HepG2 (cell line): ENCODE measurements around the gene TP73. TPM values are rescaled to one million over a fixed set of nuclear protein-coding genes. Genes with fewer than 3 reads are reported as not detected.
A peak's percentile ranks its signal among the peaks of the same experiment; 100 is the strongest.

ENCODE experiments used
- ETV6 ChIP-seq: sonication (generic); formaldehyde crosslinking; conservative IDR thresholded peaks from 2 replicates; pipeline ENCODE4 v1.4.0; 2020; ENCODE audit warnings: missing genetic modification reagents
- GATAD2A ChIP-seq: IDR thresholded peaks from 2 replicates; pipeline ENCODE4 v1.6.1; 2016
- HNRNPLL ChIP-seq: fragments of 200-400 bp; formaldehyde crosslinking; IDR thresholded peaks from 2 replicates; pipeline ENCODE4 v1.6.1; 2017; ENCODE audit warnings: mild to moderate bottlenecking, low read depth, low read length; ENCODE audit not compliant: poor library complexity, severe bottlenecking
- MAF1 ChIP-seq: sonication (generic); formaldehyde crosslinking; IDR thresholded peaks from 2 replicates; pipeline ENCODE4 v1.5.0; 2020; ENCODE audit warnings: missing genetic modification reagents, borderline replicate concordance
- MEIS2 ChIP-seq: sonication (generic); formaldehyde crosslinking; IDR thresholded peaks from 2 replicates; pipeline ENCODE4 v1.9.0; 2021; ENCODE audit warnings: mild to moderate bottlenecking, missing genetic modification reagents
- ONECUT2 ChIP-seq: sonication (generic); formaldehyde crosslinking; IDR thresholded peaks from 2 replicates; pipeline ENCODE4 v1.4.0; 2020; ENCODE audit warnings: missing genetic modification reagents
- RAD21 ChIP-seq: fragments of 450-650 bp; formaldehyde crosslinking; IDR thresholded peaks from 2 replicates; pipeline ENCODE4 v1.5.0; 2020; ENCODE audit warnings: mild to moderate bottlenecking
- RELA ChIP-seq: sonication (generic); formaldehyde crosslinking; IDR thresholded peaks from 2 replicates; pipeline ENCODE4 v1.4.0; 2020; ENCODE audit warnings: missing genetic modification reagents
- TAF15 ChIP-seq: fragments of 200-400 bp; formaldehyde crosslinking; IDR thresholded peaks from one replicate; pipeline ENCODE4 v1.6.1; 2018; ENCODE audit warnings: mild to moderate bottlenecking, low read depth, low read length; ENCODE audit not compliant: poor library complexity, severe bottlenecking
- ZBTB38 ChIP-seq: sonication (generic); formaldehyde crosslinking; IDR thresholded peaks from 2 replicates; pipeline ENCODE4 v1.5.1; 2020; ENCODE audit warnings: mild to moderate bottlenecking, missing genetic modification reagents
- ZNF24 ChIP-seq: fragments of 450-650 bp; IDR thresholded peaks from 2 replicates; pipeline ENCODE4 v1.6.1; 2017; ENCODE audit warnings: antibody characterized with exemption, mild to moderate bottlenecking
- ZNF484 ChIP-seq: sonication (generic); formaldehyde crosslinking; IDR thresholded peaks from 2 replicates; pipeline ENCODE4 v1.5.1; 2020; ENCODE audit warnings: mild to moderate bottlenecking, low read depth, missing genetic modification reagents, borderline replicate concordance
- ZNF605 ChIP-seq: sonication (generic); formaldehyde crosslinking; IDR thresholded peaks from 2 replicates; pipeline ENCODE4 v1.8.0; 2022; ENCODE audit warnings: mild to moderate bottlenecking, missing genetic modification reagents
- ZNF816 ChIP-seq: sonication (generic); formaldehyde crosslinking; IDR thresholded peaks from 2 replicates; pipeline ENCODE4 v1.8.0; 2022; ENCODE audit warnings: missing genetic modification reagents, mild to moderate bottlenecking, borderline replicate concordance
- polyA plus RNA-seq, 8 experiments: library from polyadenylated mRNA; depleted of rRNA in 3 of 8; stranded (reverse) in 7 of 8; unstranded in 1 of 8; fragments of >200 nt; fragmentation: Illumina TruSeq in 4 of 8; extraction: Trizol in 4 of 8; gene quantifications; 2 replicates each; pipeline versions ENCODE4 v1.2.1 to v1.2.3, GENCODE V29; 2011 to 2016; ENCODE audit warnings: low read depth in 4 of 8, missing spikeins in 1 of 8, mixed read lengths in 1 of 8; ENCODE audit not compliant: insufficient read depth in 1 of 8
- total RNA-seq, 5 experiments: library from RNA; depleted of rRNA; stranded (reverse); fragments of >200 nt; fragmentation: Illumina TruSeq; extraction: Trizol; gene quantifications; 2 replicates each; pipeline ENCODE4 v1.2.3, GENCODE V29; 2016; ENCODE audit warnings: low read depth in 1 of 5
- TF ChIP-seq, protein P1 (sequence below): sonication (generic); formaldehyde crosslinking; IDR thresholded peaks from 2 replicates; pipeline ENCODE4 v1.9.0; 2021; ENCODE audit warnings: missing genetic modification reagents, mild to moderate bottlenecking, borderline replicate concordance
- TF ChIP-seq, protein P2 (sequence below): sonication (generic); formaldehyde crosslinking; IDR thresholded peaks from 2 replicates; pipeline ENCODE4 v1.5.1; 2020; ENCODE audit warnings: mild to moderate bottlenecking, missing genetic modification reagents, moderate library complexity
- TF ChIP-seq, protein P3 (sequence below): IDR thresholded peaks from 2 replicates; pipeline ENCODE4 v1.6.1; 2016; ENCODE audit warnings: mild to moderate bottlenecking
- TF ChIP-seq, protein P4 (sequence below): IDR thresholded peaks from 2 replicates; pipeline ENCODE4 v1.6.1; 2018; ENCODE audit warnings: missing genetic modification reagents, mild to moderate bottlenecking, missing compliant biosample characterization
- TF ChIP-seq, protein P5 (sequence below): sonication (generic); formaldehyde crosslinking; IDR thresholded peaks from 2 replicates; pipeline ENCODE4 v1.4.0; 2020; ENCODE audit warnings: mild to moderate bottlenecking, missing genetic modification reagents
- TF ChIP-seq, protein P6 (sequence below): IDR thresholded peaks from 2 replicates; pipeline ENCODE4 v1.6.1; 2016; ENCODE audit warnings: missing biosample characterization, missing genetic modification reagents, low read depth

TP73 gene
- total and polyA plus RNA-seq, 2 of the 13 experiments (the other 11 are each of a cell fraction or from before 2014, with no cell fraction given), result 0.49 to 1.1 TPM

DNA sequence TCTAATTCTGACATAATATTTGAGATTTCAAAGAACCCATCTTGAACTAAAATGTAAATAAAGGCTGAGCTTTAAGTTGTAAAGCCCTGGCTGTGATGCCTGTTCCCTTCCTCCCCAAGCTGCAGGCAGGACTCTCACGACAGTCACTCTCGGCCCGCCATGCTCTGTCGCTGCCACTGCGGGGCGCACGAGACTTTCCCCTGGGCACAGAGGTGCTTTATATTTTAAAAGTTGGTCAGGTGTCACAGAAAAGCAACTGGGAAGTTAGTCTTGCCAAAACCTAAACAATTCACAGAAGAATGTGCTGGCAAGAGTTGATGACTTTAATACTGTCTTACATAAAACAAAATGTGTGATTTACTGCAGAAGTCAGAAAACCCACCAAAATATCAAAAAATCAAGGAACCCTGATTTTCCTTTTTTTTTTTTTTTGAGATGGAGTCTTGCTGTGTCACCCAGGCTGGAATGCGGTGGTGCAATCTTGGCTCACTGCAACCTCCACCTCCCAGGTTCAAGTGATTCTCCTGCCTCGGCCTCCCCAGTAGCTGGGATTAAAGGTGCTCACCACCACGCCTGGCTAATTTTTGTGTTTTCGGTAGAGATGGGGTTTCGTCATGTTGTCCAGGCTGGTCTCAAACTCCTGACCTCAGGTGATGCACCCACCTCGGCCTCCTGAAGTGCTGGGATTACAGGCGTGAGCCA lies 133.3 kb downstream of the TP73 start (continued):
- TF ChIP-seq ZNF484 (CRISPR knock-in tag) (no peak), TAF15 (no peak), RELA (no peak), ZNF24 (no peak), ZBTB38 (CRISPR knock-in tag) (no peak), ZNF816 (CRISPR knock-in tag) (no peak), ETV6 (CRISPR knock-in tag) (no peak), GATAD2A (no peak), MAF1 (CRISPR knock-in tag) (no peak), MEIS2 (CRISPR knock-in tag) (no peak), ONECUT2 (CRISPR knock-in tag) (no peak), RAD21 (CRISPR knock-in tag) (peak; percentile 54; the same call in 1 of the 2 replicates), ZNF605 (no peak), HNRNPLL (no peak)
- TF ChIP-seq, protein P1, sequence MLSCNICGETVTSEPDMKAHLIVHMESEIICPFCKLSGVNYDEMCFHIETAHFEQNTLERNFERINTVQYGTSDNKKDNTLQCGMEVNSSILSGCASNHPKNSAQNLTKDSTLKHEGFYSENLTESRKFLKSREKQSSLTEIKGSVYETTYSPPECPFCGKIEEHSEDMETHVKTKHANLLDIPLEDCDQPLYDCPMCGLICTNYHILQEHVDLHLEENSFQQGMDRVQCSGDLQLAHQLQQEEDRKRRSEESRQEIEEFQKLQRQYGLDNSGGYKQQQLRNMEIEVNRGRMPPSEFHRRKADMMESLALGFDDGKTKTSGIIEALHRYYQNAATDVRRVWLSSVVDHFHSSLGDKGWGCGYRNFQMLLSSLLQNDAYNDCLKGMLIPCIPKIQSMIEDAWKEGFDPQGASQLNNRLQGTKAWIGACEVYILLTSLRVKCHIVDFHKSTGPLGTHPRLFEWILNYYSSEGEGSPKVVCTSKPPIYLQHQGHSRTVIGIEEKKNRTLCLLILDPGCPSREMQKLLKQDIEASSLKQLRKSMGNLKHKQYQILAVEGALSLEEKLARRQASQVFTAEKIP (CRISPR knock-in tag), result no peak
- TF ChIP-seq, protein P2, sequence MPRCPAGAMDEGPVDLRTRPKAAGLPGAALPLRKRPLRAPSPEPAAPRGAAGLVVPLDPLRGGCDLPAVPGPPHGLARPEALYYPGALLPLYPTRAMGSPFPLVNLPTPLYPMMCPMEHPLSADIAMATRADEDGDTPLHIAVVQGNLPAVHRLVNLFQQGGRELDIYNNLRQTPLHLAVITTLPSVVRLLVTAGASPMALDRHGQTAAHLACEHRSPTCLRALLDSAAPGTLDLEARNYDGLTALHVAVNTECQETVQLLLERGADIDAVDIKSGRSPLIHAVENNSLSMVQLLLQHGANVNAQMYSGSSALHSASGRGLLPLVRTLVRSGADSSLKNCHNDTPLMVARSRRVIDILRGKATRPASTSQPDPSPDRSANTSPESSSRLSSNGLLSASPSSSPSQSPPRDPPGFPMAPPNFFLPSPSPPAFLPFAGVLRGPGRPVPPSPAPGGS (CRISPR knock-in tag), result no peak
- TF ChIP-seq, protein P3, sequence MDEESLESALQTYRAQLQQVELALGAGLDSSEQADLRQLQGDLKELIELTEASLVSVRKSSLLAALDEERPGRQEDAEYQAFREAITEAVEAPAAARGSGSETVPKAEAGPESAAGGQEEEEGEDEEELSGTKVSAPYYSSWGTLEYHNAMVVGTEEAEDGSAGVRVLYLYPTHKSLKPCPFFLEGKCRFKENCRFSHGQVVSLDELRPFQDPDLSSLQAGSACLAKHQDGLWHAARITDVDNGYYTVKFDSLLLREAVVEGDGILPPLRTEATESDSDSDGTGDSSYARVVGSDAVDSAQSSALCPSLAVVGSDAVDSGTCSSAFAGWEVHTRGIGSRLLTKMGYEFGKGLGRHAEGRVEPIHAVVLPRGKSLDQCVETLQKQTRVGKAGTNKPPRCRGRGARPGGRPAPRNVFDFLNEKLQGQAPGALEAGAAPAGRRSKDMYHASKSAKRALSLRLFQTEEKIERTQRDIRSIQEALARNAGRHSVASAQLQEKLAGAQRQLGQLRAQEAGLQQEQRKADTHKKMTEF (CRISPR knock-in tag), result no peak
- TF ChIP-seq, protein P4, sequence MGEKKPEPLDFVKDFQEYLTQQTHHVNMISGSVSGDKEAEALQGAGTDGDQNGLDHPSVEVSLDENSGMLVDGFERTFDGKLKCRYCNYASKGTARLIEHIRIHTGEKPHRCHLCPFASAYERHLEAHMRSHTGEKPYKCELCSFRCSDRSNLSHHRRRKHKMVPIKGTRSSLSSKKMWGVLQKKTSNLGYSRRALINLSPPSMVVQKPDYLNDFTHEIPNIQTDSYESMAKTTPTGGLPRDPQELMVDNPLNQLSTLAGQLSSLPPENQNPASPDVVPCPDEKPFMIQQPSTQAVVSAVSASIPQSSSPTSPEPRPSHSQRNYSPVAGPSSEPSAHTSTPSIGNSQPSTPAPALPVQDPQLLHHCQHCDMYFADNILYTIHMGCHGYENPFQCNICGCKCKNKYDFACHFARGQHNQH (CRISPR knock-in tag), result no peak; the same call in 1 of the 2 replicates
- TF ChIP-seq, protein P5, sequence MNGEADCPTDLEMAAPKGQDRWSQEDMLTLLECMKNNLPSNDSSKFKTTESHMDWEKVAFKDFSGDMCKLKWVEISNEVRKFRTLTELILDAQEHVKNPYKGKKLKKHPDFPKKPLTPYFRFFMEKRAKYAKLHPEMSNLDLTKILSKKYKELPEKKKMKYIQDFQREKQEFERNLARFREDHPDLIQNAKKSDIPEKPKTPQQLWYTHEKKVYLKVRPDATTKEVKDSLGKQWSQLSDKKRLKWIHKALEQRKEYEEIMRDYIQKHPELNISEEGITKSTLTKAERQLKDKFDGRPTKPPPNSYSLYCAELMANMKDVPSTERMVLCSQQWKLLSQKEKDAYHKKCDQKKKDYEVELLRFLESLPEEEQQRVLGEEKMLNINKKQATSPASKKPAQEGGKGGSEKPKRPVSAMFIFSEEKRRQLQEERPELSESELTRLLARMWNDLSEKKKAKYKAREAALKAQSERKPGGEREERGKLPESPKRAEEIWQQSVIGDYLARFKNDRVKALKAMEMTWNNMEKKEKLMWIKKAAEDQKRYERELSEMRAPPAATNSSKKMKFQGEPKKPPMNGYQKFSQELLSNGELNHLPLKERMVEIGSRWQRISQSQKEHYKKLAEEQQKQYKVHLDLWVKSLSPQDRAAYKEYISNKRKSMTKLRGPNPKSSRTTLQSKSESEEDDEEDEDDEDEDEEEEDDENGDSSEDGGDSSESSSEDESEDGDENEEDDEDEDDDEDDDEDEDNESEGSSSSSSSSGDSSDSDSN (CRISPR knock-in tag), result peak; percentile 18; the same call in 1 of the 2 replicates
- TF ChIP-seq, protein P6, sequence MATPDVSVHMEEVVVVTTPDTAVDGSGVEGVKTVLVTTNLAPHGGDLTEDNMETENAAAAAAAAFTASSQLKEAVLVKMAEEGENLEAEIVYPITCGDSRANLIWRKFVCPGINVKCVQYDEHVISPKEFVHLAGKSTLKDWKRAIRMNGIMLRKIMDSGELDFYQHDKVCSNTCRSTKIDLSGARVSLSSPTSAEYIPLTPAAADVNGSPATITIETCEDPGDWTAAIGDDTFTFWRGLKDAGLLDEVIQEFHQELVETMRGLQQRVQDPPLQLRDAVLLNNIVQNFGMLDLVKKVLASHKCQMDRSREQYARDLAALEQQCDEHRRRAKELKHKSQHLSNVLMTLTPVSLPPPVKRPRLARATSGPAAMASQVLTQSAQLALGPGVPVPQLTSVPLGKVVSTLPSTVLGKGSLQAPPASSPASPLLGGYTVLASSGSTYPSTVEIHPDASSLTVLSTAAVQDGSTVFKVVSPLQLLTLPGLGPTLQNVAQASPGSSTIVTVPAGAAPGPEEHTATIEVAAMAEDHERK (CRISPR knock-in tag), result no peak
